Peyer's patch (tissue), 4 donors: Measurements from ENCODE around the gene HSD17B2.

Experiments used
- POLR2A ChIP-seq, 2 donors: fragments of 450-650 bp; IDR thresholded peaks; one replicate each; pipeline ENCODE4 v1.5.1; 2017; ENCODE audit warnings: antibody characterized with exemption in 2 of 2, mild to moderate bottlenecking in 2 of 2, moderate library complexity in 2 of 2
- TF ChIP-seq, protein P1 (sequence below), 6 experiments: fragments of 450-650 bp in 4 of 6; fragments of 200-600 bp in 2 of 6; sonication (generic) in 1 of 6; IDR thresholded peaks; one replicate each; pipeline ENCODE4 v1.5.1; 2017 to 2019; ENCODE audit warnings: antibody characterized with exemption in 6 of 6, mild to moderate bottlenecking in 3 of 6, moderate library complexity in 1 of 6

DNA sequence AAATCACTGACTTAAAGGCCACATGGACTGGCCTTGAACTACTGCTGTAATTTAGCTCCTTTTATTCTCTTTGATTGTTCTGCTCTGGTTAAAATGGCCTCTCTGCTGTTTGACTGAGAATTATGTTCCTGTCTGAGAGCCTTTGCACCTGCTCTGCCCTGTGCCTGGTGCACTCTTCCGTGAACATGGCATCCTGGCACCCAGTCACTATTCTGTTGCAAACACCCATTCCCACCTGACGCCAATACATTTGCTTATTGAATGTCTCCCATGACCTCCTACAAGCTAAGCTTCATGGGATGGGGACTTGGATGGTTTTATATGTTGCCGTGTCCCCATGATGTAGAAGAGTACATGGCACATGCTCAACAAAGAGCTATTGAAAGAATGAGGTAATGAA is 20.1 kb downstream of the HSD17B2 start:
- TF ChIP-seq POLR2A (IDR thresholded peaks at IDR 0.05) = no peak
- TF ChIP-seq, protein P1, sequence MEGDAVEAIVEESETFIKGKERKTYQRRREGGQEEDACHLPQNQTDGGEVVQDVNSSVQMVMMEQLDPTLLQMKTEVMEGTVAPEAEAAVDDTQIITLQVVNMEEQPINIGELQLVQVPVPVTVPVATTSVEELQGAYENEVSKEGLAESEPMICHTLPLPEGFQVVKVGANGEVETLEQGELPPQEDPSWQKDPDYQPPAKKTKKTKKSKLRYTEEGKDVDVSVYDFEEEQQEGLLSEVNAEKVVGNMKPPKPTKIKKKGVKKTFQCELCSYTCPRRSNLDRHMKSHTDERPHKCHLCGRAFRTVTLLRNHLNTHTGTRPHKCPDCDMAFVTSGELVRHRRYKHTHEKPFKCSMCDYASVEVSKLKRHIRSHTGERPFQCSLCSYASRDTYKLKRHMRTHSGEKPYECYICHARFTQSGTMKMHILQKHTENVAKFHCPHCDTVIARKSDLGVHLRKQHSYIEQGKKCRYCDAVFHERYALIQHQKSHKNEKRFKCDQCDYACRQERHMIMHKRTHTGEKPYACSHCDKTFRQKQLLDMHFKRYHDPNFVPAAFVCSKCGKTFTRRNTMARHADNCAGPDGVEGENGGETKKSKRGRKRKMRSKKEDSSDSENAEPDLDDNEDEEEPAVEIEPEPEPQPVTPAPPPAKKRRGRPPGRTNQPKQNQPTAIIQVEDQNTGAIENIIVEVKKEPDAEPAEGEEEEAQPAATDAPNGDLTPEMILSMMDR (IDR thresholded peaks at IDR 0.05) = no peak
